GM12874 (cell line): ENCODE measurements around the gene ACTRT2.

ENCODE experiments used
- TF ChIP-seq, protein P1 (sequence below): IDR thresholded peaks from 2 replicates; pipeline ENCODE4 v1.5.1; 2011; ENCODE audit warnings: low read depth, mild to moderate bottlenecking, control low read depth, low read length, moderate library complexity; ENCODE audit not compliant: insufficient read depth

Gene ACTRT2

DNA sequence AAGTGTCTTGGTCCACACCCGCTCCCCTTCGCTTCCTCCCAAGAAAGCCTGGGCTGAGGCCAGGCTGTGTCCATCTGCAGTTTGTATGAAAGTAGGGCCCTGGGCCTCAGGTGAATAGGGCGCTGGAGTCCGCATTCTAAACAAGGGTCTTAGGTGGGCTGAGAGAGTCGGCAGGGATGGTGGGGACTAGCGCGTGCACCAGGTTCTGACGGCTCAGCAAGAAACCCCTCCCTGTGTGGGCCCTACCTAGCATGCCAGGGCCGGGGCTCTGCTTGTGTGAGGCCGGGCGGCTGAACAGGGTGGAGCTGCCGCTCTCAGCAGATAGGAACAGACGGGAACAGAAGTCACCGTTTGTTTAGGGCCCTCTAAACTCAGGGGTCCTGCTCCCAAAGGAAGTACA lies 1.7 kb downstream of the ACTRT2 start:
- TF ChIP-seq, protein P1, sequence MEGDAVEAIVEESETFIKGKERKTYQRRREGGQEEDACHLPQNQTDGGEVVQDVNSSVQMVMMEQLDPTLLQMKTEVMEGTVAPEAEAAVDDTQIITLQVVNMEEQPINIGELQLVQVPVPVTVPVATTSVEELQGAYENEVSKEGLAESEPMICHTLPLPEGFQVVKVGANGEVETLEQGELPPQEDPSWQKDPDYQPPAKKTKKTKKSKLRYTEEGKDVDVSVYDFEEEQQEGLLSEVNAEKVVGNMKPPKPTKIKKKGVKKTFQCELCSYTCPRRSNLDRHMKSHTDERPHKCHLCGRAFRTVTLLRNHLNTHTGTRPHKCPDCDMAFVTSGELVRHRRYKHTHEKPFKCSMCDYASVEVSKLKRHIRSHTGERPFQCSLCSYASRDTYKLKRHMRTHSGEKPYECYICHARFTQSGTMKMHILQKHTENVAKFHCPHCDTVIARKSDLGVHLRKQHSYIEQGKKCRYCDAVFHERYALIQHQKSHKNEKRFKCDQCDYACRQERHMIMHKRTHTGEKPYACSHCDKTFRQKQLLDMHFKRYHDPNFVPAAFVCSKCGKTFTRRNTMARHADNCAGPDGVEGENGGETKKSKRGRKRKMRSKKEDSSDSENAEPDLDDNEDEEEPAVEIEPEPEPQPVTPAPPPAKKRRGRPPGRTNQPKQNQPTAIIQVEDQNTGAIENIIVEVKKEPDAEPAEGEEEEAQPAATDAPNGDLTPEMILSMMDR = no peak

DNA sequence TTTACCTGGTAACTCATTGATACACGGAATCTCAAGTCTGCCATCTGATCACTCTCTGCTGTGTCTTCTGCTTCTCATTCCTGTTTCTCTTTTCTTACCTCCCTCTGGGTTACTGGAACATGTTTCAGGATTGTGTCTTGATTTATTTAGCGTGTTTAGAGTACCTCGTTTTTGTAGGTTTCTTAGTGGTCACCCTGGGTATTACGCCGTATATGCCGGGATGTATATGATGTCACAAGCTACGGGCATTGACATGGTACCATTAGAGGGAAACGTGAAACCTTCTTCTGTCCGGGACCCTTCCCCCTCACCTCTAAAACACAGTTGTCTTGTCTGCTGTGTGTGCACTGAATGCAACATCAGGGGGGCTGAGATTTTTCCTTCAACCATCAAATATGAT lies 2.8 kb downstream of the ACTRT2 start:
- TF ChIP-seq, protein P1 = no peak

DNA sequence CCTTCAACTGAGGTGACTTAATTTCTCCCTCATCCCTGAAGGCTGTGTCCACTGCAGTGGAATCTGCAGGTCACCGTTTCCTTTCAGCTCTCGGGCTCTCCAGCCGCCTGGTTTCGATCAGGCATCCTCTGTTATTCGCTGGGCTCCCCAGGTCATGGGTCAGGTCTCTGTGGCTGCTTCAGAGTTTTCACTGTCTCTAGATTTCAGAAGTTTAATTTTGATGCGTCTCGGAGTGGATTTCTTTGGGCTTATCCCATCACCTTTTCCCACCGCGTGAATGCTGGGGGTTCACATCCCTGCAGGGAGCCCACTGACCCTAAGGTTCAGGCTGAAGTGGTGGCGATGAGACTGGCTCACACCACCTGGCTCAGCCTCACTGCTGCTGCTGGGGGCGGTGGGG lies 3.3 kb downstream of the ACTRT2 start:
- TF ChIP-seq, protein P1 = no peak

DNA sequence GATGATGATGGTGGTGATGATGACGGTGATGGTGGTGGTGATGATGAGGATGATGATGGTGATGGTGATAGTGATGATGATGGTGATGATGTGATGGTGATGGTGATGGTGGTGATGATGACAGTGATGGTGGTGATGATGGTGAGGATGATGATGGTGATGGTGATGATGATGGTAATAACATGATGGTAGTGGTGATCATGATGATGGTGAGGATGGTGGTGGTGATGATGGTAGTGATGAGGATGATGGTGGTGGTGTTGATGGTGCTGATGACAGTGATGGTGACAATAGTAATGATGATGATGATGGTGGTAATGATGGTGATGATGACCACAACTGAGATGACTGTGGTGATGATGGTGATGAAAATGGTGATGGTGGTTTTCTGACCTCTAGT lies 4.9 kb downstream of the ACTRT2 start:
- TF ChIP-seq, protein P1 = no peak

DNA sequence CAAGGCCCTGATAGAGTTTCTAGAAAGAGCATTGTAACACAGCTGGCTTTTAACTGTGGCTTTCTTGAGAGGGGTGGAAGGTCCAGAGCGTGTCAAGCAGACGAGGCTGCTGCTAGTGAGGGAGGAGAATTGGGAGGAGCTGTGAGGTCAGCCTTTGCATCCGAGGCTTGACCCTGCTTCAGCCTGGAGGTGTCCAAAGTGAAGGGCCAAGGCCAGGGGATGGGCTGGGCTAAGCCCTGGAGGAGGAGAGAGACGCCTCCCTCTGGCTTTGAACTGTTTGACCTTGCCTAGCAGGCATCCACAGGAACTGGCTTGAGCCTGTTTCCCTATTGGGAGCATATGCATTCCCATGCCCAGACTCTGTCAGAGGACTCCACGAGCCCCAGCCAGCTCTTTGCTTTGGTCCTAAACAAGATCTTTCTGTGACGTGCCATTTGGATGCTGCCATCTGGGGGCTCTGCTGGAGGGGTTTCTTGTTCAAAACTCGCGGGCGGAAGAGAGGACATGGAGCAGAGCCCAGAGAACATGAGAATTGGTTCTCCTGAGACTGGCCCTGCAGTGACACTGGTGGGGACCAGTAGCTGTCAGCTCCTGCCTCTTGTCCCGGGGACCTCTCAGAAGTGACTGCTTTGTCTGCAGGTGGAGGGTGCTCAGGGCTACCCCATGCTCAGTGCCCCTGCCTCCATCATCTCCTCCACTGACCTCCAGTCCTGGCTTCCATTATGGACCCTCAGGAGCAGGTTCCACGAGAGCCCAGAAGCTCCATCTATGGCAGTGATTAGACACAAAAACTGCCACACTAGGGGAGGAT lies 5.5 kb downstream of the ACTRT2 start:
- TF ChIP-seq, protein P1 = no peak

DNA sequence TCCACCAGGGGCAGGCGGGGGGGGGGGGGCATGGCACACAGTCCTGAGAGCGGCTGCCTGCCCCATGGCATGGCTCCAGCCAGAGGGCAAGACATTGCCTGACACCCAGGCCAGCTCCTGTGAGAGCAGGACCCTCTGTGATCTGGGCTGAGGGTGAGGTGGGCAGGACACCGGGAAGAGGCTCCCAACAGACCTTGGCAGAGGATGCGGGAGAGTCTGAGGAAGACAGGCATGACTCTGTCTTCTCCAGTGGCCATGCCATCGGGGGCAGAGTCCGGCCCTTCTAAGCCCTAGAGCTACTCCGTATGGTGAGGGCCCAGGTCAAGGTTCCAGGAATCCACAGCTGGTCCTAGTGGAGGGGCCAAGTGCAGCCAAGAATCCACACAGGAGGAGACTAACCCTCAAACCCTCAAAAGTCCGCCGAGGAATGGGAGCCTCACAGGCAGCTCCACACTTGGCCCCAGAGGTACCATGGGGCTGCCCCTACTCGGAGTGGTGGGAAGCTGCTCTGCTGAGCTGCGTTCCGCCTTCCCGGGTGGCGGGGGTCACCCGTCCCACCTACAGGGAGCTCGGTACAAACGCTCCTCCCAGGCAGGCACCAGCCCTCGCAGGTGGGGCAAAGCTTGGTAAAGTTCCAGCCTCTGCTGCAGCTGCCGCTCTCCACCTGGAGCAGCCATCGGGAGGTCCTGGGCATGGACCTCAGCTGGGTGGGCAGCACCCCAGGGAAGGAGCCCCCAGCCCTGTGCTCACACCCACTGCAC lies 6.5 kb downstream of the ACTRT2 start:
- TF ChIP-seq, protein P1 = no peak

DNA sequence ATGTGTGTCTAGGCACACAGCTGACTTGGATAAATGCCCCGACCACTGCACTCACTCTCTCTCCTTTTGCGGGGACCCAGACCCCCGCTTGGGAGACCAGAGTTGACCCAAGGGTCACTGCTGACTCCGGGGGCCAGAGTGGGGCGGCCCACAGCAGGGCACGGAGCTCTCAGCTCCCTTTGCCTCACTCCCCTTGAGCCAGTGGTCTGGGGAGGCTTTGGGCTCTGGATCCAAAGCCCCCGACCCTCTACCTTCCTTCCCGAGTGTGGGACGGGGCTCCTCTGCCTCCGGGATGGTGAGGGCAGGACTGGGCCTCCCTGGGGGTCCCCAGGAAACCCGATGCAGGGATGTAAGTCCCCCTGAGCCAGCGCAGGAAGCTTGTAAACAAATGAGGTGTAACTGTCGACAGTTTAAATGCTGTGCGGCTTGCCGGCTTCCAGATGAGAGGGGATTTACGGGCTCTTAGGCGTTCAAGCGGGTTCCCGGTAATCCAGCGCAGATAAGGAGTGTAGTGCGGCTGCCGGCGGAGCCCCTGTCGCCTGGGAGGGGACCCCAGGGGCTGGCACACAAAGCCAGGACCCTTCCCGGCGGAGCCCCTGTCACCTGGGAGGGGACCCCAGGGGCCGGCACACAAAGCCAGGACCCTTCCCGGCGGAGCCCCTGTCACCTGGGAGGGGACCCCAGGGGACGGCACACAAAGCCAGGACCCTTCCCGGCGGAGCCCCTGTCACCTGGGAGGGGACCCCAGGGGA lies 7.4 kb downstream of the ACTRT2 start:
- TF ChIP-seq, protein P1 = no peak
